Activated T-cell treated with anti-CD3 and anti-CD28 coated beads for 1 hour (primary cell): ENCODE measurements around the gene SECISBP2L.

Experiments used
- DNase-seq: peaks from one replicate; pipeline ENCODE4 v3.0.0-alpha.2; 2020; ENCODE audit warnings: low read depth

The SECISBP2L gene

GRCh38 chr15:48966595-48967301, 79.5 kb downstream of the SECISBP2L start:
- no peak for DNase-seq

- DNase-seq = no peak
These were observed 80.3 kb downstream of the SECISBP2L start for GRCh38 chr15:48965972-48966371.

GRCh38 chr15:48964898-48965297, 81.3 kb downstream of the SECISBP2L start:
- no peak for DNase-seq

GRCh38 chr15:48963524-48964113, 82.6 kb downstream of the SECISBP2L start, which contains the start of gene SHC4:
TSS of gene SHC4 (minus strand) at chr15:48963919. CDS start at chr15:48963015, 904 bp downstream.
- DNase-seq = no peak

- no peak for DNase-seq
These were observed 83.4 kb downstream of the SECISBP2L start for GRCh38 chr15:48962662-48963523.

- DNase-seq = no peak
These were observed 90.3 kb downstream of the SECISBP2L start for GRCh38 chr15:48955967-48956366.

GRCh38 chr15:48955370-48955769, 90.9 kb downstream of the SECISBP2L start:
- no peak for DNase-seq

- no peak for DNase-seq
These were observed 91.7 kb downstream of the SECISBP2L start for GRCh38 chr15:48954538-48954937.

GRCh38 chr15:48946840-48947187, 99.4 kb downstream of the SECISBP2L start:
- DNase-seq = no peak

GRCh38 chr15:48946074-48946839, 100.0 kb downstream of the SECISBP2L start:
- DNase-seq = no peak

- DNase-seq = no peak
These were observed 100.9 kb downstream of the SECISBP2L start for GRCh38 chr15:48945386-48945785.

- no peak for DNase-seq
These were observed 104.3 kb downstream of the SECISBP2L start for GRCh38 chr15:48941904-48942303.

GRCh38 chr15:48940508-48940907, 105.7 kb downstream of the SECISBP2L start:
- no peak for DNase-seq

- DNase-seq = no peak
These were observed 106.6 kb downstream of the SECISBP2L start for GRCh38 chr15:48939648-48940047.
